ENCODE data around the gene CTXN3. TPM values are rescaled to one million over a fixed set of nuclear protein-coding genes. Genes with fewer than 3 reads are reported as not detected.

Gene CTXN3
- total RNA-seq, 1 donor from 2014 or later = not detected

GRCh38 chr5:127685662-127686061 lies 36.8 kb downstream of the CTXN3 start:
- no peak for TF ChIP-seq CTCF (IDR thresholded peaks at IDR 0.05; ENCODE audit: borderline replicate concordance)
- H3K9me3 ChIP-seq (replicated peaks) = no peaks in the 10 kb centered on the region
- H3K4me3 ChIP-seq = no peak overlapping the region
- H3K4me1 ChIP-seq = peaks cover 17% of the 10 kb centered on the region
- DNase-seq = no peak
- no peaks in the 10 kb centered on the region for H3K36me3 ChIP-seq
- H3K27ac ChIP-seq (replicated peaks) = peak overlapping the region; percentile 61
- intact Hi-C loops (cut with micrococcal nuclease) = no loop called here
- no peaks in the 10 kb centered on the region for H3K27me3 ChIP-seq (ENCODE audit: low read depth)

GRCh38 chr5:127686424-127686823 lies 37.5 kb downstream of the CTXN3 start:
- Histone ChIP-seq H3K4me3 (no peak overlapping the region), H3K9me3 (replicated peaks) (no peaks in the 10 kb centered on the region), H3K36me3 (no peaks in the 10 kb centered on the region), H3K27ac (replicated peaks) (peak overlapping the region; percentile 61), H3K4me1 (peaks cover 17% of the 10 kb centered on the region), H3K27me3 (ENCODE audit: low read depth) (no peaks in the 10 kb centered on the region)
- intact Hi-C loops (cut with micrococcal nuclease) = no loop called here
- no peak for TF ChIP-seq CTCF (IDR thresholded peaks at IDR 0.05; ENCODE audit: borderline replicate concordance)
- DNase-seq = no peak

- Histone ChIP-seq H3K4me1 (no peaks in the 10 kb centered on the region), H3K36me3 (no peaks in the 10 kb centered on the region), H3K27me3 (ENCODE audit: low read depth) (no peaks in the 10 kb centered on the region), H3K9me3 (replicated peaks) (no peaks in the 10 kb centered on the region), H3K27ac (replicated peaks) (no peak overlapping the region), H3K4me3 (no peak overlapping the region)
- intact Hi-C loops (cut with micrococcal nuclease) = no loop called here
- no peak for DNase-seq
- no peak for TF ChIP-seq CTCF (IDR thresholded peaks at IDR 0.05; ENCODE audit: borderline replicate concordance)
These were observed 45.8 kb downstream of the CTXN3 start for GRCh38 chr5:127694518-127695171.

- Histone ChIP-seq H3K4me3 (no peak overlapping the region), H3K36me3 (no peaks in the 10 kb centered on the region), H3K27me3 (ENCODE audit: low read depth) (no peaks in the 10 kb centered on the region), H3K4me1 (no peaks in the 10 kb centered on the region), H3K27ac (replicated peaks) (no peak overlapping the region), H3K9me3 (replicated peaks) (no peaks in the 10 kb centered on the region)
- DNase-seq = no peak
- intact Hi-C loops (cut with micrococcal nuclease) = no loop called here
- no peak for TF ChIP-seq CTCF (IDR thresholded peaks at IDR 0.05; ENCODE audit: borderline replicate concordance)
These were observed 46.5 kb downstream of the CTXN3 start for GRCh38 chr5:127695346-127695745.

- Histone ChIP-seq H3K4me1 (no peaks in the 10 kb centered on the region), H3K9me3 (replicated peaks) (no peaks in the 10 kb centered on the region), H3K27me3 (ENCODE audit: low read depth) (no peaks in the 10 kb centered on the region), H3K36me3 (no peaks in the 10 kb centered on the region), H3K4me3 (no peak overlapping the region), H3K27ac (replicated peaks) (no peak overlapping the region)
- no peak for TF ChIP-seq CTCF (IDR thresholded peaks at IDR 0.05; ENCODE audit: borderline replicate concordance)
- intact Hi-C loops (cut with micrococcal nuclease) = no loop called here
- no peak for DNase-seq
These were observed 47.8 kb downstream of the CTXN3 start for GRCh38 chr5:127696683-127697082.

All from left ventricle myocardium inferior (tissue), 1 donor.